ENCODE measurements around the gene PPP1R1C. TPM values are rescaled to one million over a fixed set of nuclear protein-coding genes. Genes with fewer than 3 reads are reported as not detected.

The PPP1R1C gene
- total and polyA plus RNA-seq, 2 experiments from 2014 or later, result 3.5 to 18.8 TPM

DNA sequence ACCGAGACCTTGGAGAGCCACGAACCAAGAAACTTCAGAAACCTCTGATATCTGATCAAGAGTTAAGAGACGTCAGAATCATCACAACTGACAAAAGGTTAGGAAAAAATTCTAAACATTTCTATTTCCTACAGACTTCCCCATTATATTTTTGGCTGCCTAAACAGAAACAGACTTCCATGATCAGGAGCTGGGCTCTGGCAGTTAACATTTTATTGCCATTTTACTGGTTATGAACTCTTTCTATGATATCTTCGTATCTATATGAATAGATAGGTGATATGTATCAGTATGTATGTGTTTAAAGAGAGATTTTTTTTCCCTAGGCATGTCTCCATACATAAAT lies 31.1 kb upstream of the PPP1R1C start:
- ATAC-seq, result no peak
- H3K36me3 Mint-ChIP-seq (ENCODE audit: low read depth), result no peaks in the 10 kb centered on the region
- no peaks in the 10 kb centered on the region for H3K9me2 ChIP-seq (ENCODE audit: insufficient read depth)

More for the DNA sequence above, 31.1 kb upstream of the PPP1R1C start:
- TF ChIP-seq EZH2 (IDR thresholded peaks at IDR 0.05; ENCODE audit: low read depth, unreplicated experiment) (no peak), CREB1 (CRISPR knock-in tag; IDR thresholded peaks at IDR 0.05; ENCODE audit: low read depth) (no peak), ZNF114 (CRISPR knock-in tag; IDR thresholded peaks at IDR 0.05) (no peak), STAT1 (IDR thresholded peaks at IDR 0.05; ENCODE audit: unreplicated experiment) (no peak), POLR2AphosphoS5 (IDR thresholded peaks at IDR 0.05; ENCODE audit: low read depth) (no peak), JUNB (IDR thresholded peaks at IDR 0.05; ENCODE audit: unreplicated experiment) (no peak), REST (IDR thresholded peaks at IDR 0.05; ENCODE audit: unreplicated experiment) (no peak), NANOG (IDR thresholded peaks at IDR 0.05; ENCODE audit: borderline replicate concordance) (no peak), ZNF331 (CRISPR knock-in tag; IDR thresholded peaks at IDR 0.05; ENCODE audit: low read depth) (no peak)
- TF ChIP-seq, protein P1, sequence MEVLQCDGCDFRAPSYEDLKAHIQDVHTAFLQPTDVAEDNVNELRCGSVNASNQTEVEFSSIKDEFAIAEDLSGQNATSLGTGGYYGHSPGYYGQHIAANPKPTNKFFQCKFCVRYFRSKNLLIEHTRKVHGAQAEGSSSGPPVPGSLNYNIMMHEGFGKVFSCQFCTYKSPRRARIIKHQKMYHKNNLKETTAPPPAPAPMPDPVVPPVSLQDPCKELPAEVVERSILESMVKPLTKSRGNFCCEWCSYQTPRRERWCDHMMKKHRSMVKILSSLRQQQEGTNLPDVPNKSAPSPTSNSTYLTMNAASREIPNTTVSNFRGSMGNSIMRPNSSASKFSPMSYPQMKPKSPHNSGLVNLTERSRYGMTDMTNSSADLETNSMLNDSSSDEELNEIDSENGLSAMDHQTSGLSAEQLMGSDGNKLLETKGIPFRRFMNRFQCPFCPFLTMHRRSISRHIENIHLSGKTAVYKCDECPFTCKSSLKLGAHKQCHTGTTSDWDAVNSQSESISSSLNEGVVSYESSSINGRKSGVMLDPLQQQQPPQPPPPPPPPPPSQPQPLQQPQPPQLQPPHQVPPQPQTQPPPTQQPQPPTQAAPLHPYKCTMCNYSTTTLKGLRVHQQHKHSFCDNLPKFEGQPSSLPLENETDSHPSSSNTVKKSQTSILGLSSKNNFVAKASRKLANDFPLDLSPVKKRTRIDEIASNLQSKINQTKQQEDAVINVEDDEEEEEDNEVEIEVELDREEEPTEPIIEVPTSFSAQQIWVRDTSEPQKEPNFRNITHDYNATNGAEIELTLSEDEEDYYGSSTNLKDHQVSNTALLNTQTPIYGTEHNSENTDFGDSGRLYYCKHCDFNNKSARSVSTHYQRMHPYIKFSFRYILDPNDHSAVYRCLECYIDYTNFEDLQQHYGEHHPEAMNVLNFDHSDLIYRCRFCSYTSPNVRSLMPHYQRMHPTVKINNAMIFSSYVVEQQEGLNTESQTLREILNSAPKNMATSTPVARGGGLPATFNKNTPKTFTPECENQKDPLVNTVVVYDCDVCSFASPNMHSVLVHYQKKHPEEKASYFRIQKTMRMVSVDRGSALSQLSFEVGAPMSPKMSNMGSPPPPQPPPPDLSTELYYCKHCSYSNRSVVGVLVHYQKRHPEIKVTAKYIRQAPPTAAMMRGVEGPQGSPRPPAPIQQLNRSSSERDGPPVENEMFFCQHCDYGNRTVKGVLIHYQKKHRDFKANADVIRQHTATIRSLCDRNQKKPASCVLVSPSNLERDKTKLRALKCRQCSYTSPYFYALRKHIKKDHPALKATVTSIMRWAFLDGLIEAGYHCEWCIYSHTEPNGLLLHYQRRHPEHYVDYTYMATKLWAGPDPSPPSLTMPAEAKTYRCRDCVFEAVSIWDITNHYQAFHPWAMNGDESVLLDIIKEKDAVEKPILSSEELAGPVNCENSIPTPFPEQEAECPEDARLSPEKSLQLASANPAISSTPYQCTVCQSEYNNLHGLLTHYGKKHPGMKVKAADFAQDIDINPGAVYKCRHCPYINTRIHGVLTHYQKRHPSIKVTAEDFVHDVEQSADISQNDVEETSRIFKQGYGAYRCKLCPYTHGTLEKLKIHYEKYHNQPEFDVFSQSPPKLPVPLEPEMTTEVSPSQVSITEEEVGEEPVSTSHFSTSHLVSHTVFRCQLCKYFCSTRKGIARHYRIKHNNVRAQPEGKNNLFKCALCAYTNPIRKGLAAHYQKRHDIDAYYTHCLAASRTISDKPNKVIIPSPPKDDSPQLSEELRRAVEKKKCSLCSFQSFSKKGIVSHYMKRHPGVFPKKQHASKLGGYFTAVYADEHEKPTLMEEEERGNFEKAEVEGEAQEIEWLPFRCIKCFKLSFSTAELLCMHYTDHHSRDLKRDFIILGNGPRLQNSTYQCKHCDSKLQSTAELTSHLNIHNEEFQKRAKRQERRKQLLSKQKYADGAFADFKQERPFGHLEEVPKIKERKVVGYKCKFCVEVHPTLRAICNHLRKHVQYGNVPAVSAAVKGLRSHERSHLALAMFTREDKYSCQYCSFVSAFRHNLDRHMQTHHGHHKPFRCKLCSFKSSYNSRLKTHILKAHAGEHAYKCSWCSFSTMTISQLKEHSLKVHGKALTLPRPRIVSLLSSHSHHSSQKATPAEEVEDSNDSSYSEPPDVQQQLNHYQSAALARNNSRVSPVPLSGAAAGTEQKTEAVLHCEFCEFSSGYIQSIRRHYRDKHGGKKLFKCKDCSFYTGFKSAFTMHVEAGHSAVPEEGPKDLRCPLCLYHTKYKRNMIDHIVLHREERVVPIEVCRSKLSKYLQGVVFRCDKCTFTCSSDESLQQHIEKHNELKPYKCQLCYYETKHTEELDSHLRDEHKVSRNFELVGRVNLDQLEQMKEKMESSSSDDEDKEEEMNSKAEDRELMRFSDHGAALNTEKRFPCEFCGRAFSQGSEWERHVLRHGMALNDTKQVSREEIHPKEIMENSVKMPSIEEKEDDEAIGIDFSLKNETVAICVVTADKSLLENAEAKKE (CRISPR knock-in tag; IDR thresholded peaks at IDR 0.05), result no peak
- TF ChIP-seq, protein P2, sequence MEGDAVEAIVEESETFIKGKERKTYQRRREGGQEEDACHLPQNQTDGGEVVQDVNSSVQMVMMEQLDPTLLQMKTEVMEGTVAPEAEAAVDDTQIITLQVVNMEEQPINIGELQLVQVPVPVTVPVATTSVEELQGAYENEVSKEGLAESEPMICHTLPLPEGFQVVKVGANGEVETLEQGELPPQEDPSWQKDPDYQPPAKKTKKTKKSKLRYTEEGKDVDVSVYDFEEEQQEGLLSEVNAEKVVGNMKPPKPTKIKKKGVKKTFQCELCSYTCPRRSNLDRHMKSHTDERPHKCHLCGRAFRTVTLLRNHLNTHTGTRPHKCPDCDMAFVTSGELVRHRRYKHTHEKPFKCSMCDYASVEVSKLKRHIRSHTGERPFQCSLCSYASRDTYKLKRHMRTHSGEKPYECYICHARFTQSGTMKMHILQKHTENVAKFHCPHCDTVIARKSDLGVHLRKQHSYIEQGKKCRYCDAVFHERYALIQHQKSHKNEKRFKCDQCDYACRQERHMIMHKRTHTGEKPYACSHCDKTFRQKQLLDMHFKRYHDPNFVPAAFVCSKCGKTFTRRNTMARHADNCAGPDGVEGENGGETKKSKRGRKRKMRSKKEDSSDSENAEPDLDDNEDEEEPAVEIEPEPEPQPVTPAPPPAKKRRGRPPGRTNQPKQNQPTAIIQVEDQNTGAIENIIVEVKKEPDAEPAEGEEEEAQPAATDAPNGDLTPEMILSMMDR (conservative IDR thresholded peaks at IDR 0.05; ENCODE audit: low read depth in 2 of 2), result no peak
- peak overlapping the region; percentile 80 for H3K4me3 Mint-ChIP-seq
- Histone ChIP-seq H2AFZ (no peak overlapping the region), H3K27ac (ENCODE audit: low read depth) (no peak overlapping the region), H3K4me3 (no peak overlapping the region), H3K36me3 (ENCODE audit: insufficient read depth) (no peaks in the 10 kb centered on the region), H3K4me2 (no peak overlapping the region), H3K27me3 (ENCODE audit: insufficient read depth) (no peaks in the 10 kb centered on the region), H4K20me1 (replicated peaks; ENCODE audit: insufficient read depth) (no peaks in the 10 kb centered on the region), H3K4me1 (ENCODE audit: insufficient read depth) (no peaks in the 10 kb centered on the region), H3K79me2 (replicated peaks; ENCODE audit: insufficient read depth) (no peaks in the 10 kb centered on the region), H3F3A (replicated peaks; ENCODE audit: low read depth) (no peaks in the 10 kb centered on the region)
- H3K4me1 Mint-ChIP-seq, result peaks cover 8% of the 10 kb centered on the region
- no peaks in the 10 kb centered on the region for H3K9me3 Mint-ChIP-seq
- no peak overlapping the region for H3K27ac Mint-ChIP-seq
- no peak for DNase-seq (ENCODE audit: low spot score)
- H3K27me3 Mint-ChIP-seq (ENCODE audit: insufficient read depth, low read depth, poor library complexity), result no peaks in the 10 kb centered on the region

Data from GM23338 (cell line).